Muscle of leg (tissue), 11 donors: ENCODE results near the gene PLEKHA4. TPM values are rescaled to one million over a fixed set of nuclear protein-coding genes. Genes with fewer than 3 reads are reported as not detected.
"Not testable (repeated sequence)": the region's sequence is repeated elsewhere in the genome, so short reads cannot be mapped to it uniquely, and the experiment has no call there.

Experiments
- DNase-seq: peaks from one replicate; pipeline ENCODE4 v3.0.0; 2013
- H3K27ac ChIP-seq: one replicate; pipeline ENCODE4 v1.5.1; 2013; ENCODE audit warnings: mild to moderate bottlenecking, low read length, control low read depth
- H3K27me3 ChIP-seq: one replicate; pipeline ENCODE4 v1.6.1; 2013; ENCODE audit warnings: low read length; ENCODE audit not compliant: control insufficient read depth, insufficient read depth
- H3K36me3 ChIP-seq: one replicate; pipeline ENCODE4 v1.6.1; 2013; ENCODE audit warnings: low read length; ENCODE audit not compliant: control insufficient read depth, insufficient read depth
- H3K4me1 ChIP-seq: one replicate; pipeline ENCODE4 v1.6.1; 2013; ENCODE audit warnings: low read length; ENCODE audit not compliant: control insufficient read depth, insufficient read depth
- H3K4me3 ChIP-seq: one replicate; pipeline ENCODE4 v1.5.1; 2013; ENCODE audit warnings: low read length, control low read depth
- H3K9me3 ChIP-seq: replicated peaks from 2 replicates; pipeline ENCODE4 v1.6.1; 2013; ENCODE audit warnings: low read depth, low read length; ENCODE audit not compliant: control insufficient read depth
- WGBS: methylation state at CpG from one replicate; pipeline ENCODE4 v1.1.5; 2013; ENCODE audit warnings: missing lambda C conversion rate; ENCODE audit not compliant: insufficient coverage; 5-methylcytosine and 5-hydroxymethylcytosine counted together
- polyA plus RNA-seq, 8 donors: library from polyadenylated mRNA; unstranded; fragments of 120-200 nt; gene quantifications; one replicate each; pipeline versions ENCODE4 v1.2.1 to v1.2.3, GENCODE V29; 2013; ENCODE audit warnings: inconsistent platforms in 1 of 8, low replicate concordance in 1 of 8; ENCODE audit not compliant: insufficient read length in 8 of 8, insufficient read depth in 1 of 8
- total RNA-seq: library from RNA; stranded (reverse); fragments of 120-200 nt; gene quantifications from one replicate; pipeline ENCODE4 v1.2.4, GENCODE V29; 2013

The PLEKHA4 gene
- total and polyA plus RNA-seq, 9 donors: 18.7 to 59.0 (median 37.8) TPM

DNA sequence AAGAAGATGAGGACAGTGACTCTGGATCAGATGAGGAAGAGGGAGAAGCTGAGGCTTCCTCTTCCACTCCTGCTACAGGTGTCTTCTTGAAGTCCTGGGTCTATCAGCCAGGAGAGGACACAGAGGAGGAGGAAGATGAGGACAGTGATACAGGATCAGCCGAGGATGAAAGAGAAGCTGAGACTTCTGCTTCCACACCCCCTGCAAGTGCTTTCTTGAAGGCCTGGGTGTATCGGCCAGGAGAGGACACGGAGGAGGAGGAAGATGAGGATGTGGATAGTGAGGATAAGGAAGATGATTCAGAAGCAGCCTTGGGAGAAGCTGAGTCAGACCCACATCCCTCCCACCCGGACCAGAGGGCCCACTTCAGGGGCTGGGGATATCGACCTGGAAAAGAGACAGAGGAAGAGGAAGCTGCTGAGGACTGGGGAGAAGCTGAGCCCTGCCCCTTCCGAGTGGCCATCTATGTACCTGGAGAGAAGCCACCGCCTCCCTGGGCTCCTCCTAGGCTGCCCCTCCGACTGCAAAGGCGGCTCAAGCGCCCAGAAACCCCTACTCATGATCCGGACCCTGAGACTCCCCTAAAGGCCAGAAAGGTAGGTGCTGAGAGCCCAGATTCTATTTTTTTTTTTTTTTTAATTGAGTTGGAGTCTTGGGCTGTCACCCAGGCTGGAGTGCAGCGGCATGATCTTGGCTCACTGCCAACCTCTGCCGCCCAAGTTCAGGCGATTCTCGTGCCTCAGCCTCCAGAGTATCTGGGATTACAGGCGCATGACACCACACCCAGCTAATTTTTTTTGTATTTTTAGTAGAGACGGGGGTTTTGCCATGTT, 6.1 kb upstream of the PLEKHA4 start:
- Histone ChIP-seq H3K4me1 (peaks cover 38% of the 10 kb centered on the region), H3K27me3 (no peaks in the 10 kb centered on the region), H3K9me3 (no peaks in the 10 kb centered on the region), H3K36me3 (peaks cover 51% of the 10 kb centered on the region), H3K4me3 (peak overlapping the region; percentile 75), H3K27ac (peak overlapping the region; percentile 99)
- DNase-seq: peak; percentile 46
- 16% methylated on average over 2 of the region's 17 CpGs for WGBS

DNA sequence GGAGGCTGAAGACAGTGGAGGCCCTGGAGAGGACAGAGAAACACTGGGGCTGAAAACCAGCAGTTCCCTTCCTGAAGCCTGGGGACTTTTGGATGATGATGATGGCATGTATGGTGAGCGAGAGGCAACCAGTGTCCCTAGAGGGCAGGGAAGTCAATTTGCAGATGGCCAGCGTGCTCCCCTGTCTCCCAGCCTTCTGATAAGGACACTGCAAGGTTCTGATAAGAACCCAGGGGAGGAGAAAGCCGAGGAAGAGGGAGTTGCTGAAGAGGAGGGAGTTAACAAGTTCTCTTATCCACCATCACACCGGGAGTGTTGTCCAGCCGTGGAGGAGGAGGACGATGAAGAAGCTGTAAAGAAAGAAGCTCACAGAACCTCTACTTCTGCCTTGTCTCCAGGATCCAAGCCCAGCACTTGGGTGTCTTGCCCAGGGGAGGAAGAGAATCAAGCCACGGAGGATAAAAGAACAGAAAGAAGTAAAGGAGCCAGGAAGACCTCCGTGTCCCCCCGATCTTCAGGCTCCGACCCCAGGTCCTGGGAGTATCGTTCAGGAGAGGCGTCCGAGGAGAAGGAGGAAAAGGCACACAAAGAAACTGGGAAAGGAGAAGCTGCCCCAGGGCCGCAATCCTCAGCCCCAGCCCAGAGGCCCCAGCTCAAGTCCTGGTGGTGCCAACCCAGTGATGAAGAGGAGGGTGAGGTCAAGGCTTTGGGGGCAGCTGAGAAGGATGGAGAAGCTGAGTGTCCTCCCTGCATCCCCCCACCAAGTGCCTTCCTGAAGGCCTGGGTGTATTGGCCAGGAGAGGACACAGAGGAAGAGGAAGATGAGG, 5.3 kb upstream of the PLEKHA4 start:
- 74% methylated on average over 8 of the region's 14 CpGs for WGBS
- H3K27ac ChIP-seq: peak overlapping the region; percentile 99
- no peaks in the 10 kb centered on the region for H3K9me3 ChIP-seq
- H3K36me3 ChIP-seq: peaks cover 47% of the 10 kb centered on the region
- peak; percentile 57 for DNase-seq
- H3K4me3 ChIP-seq: peak overlapping the region; percentile 75
- H3K27me3 ChIP-seq: no peaks in the 10 kb centered on the region
- peaks cover 44% of the 10 kb centered on the region for H3K4me1 ChIP-seq

DNA sequence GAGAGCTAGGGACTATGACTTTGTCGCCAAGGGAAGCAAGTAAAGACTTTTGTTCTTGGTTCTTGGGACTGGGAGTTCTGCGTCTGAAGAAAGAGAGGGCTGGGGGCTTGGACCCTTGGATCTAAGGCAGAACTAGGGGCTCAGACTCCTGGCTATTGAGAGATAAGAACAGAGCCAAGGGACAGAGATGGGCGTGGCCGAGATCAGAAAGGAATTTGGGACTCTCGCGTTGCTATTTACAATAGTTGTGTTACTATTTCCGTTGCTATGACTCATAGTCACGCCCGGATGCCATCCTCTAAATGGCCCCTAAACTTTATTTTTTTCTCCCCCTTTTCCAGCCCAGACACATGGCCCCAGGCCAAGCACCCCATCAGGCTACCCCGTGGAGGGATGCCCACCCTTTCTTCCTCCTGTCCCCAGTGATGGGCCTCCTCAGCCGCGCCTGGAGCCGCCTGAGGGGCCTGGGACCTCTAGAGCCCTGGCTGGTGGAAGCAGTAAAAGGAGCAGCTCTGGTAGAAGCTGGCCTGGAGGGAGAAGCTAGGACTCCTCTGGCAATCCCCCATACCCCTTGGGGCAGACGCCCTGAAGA, 4.6 kb upstream of the PLEKHA4 start:
- Histone ChIP-seq H3K27me3 (no peaks in the 10 kb centered on the region), H3K9me3 (no peaks in the 10 kb centered on the region), H3K4me1 (peaks cover 50% of the 10 kb centered on the region), H3K27ac (peak overlapping the region; percentile 99), H3K4me3 (peak overlapping the region; percentile 75), H3K36me3 (peaks cover 47% of the 10 kb centered on the region)
- DNase-seq: peak; percentile 97
- WGBS: 2% methylated on average over 4 of the region's 14 CpGs

- Histone ChIP-seq H3K36me3 (peaks cover 41% of the 10 kb centered on the region), H3K4me1 (peaks cover 56% of the 10 kb centered on the region), H3K27me3 (no peaks in the 10 kb centered on the region), H3K9me3 (no peaks in the 10 kb centered on the region), H3K4me3 (peak within 1 kb of the TSS; percentile 75), H3K27ac (peak within 1 kb of the TSS; percentile 99)
- DNase-seq: peak; percentile 99
- WGBS: under 1% methylated on average over 53 of the region's 53 CpGs
Measured at GRCh38 chr19:48872182-48872883, 3.9 kb upstream of the PLEKHA4 start, which contains the start of gene PPP1R15A. PPP1R15A (plus strand) TSS chr19:48872421; CDS start chr19:48873234, 813 bp downstream.

DNA sequence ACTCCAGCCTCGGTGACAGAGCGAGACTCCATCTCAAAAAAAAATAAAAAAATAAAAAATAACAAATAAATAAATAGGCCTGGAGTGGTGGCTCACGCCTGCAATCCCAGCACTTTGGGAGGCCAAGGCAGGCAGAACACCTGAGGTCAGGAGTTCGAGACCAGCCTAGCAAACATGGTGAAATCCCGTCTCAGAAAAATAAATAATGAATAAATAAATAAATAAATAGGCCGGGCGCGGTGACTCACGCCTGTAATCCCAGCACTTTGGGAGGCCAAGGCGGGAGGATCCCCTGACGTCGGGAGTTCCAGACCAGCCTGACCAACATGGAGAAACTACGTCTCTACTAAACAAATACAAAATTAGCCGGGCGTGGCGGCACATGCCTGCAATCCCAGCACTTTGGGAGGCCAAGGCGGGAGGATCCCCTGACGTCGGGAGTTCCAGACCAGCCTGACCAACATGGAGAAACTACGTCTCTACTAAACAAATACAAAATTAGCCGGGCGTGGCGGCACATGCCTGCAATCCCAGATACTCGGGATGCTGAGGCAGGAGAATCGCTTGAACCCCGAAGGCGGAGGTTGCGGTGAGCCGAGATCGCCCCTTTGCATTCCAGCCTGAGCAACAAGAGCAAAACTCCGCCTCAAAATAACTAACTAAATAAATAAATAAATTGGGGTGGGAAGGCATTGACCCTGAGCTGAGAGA, 3.2 kb upstream of the PLEKHA4 start:
- not testable (repeated sequence) for H3K27me3 ChIP-seq, DNase-seq, H3K9me3 ChIP-seq, H3K4me3 ChIP-seq
- peaks cover 36% of the 10 kb centered on the region for H3K36me3 ChIP-seq
- peaks cover 63% of the 10 kb centered on the region for H3K4me1 ChIP-seq
- peak overlapping the region; percentile 79 for H3K27ac ChIP-seq
- no CpG with 5 or more reads among the region's 31 CpGs for WGBS

DNA sequence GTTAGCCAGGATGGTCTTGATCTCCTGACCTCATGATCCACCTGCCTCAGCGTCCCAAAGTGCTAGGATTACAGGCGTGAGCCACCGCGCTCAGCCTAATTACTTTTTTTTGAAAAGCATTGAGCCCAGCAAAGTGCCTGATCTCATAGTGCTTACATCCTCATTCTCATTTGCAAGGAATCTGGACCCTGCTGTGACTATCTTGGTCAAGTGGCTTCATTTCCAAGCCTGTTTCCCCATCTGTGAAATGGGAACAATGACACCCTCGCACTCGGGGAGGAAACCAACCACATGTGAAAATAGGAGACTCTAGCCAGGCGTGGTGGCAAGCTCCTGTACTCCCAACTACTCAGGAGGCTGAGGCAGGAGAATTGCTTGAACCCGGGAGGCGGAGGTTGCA, 1.6 kb upstream of the PLEKHA4 start:
- Histone ChIP-seq H3K36me3 (peaks cover 25% of the 10 kb centered on the region), H3K27me3 (no peaks in the 10 kb centered on the region), H3K4me1 (peaks cover 50% of the 10 kb centered on the region), H3K4me3 (no peak overlapping the region), H3K9me3 (no peaks in the 10 kb centered on the region), H3K27ac (no peak overlapping the region)
- 90% methylated on average over 7 of the region's 9 CpGs for WGBS
- DNase-seq: no peak

DNA sequence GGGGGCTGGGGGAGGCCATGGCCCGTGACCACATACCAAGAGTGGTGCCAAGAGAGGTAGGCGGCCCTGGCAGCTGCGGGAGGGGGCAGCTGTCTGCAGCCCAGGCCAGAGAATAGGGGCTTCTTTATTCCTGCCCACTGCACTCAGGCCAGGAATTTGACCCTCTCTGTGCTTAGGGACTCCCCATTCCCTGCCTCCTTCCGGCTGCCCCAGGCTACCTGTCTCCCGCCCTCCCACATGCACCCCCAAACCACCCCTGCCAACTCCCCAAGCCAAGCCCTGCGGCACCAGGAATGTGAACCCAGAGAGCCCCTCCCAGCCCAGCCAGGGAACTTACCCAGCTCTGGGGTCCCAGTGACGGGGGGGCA, 687 bp downstream of the PLEKHA4 start:
- Histone ChIP-seq H3K4me1 (peaks cover 30% of the 10 kb centered on the region), H3K27ac (peak overlapping the region; percentile 94), H3K27me3 (no peaks in the 10 kb centered on the region), H3K4me3 (peak overlapping the region; percentile 54), H3K36me3 (peaks cover 21% of the 10 kb centered on the region), H3K9me3 (no peaks in the 10 kb centered on the region)
- DNase-seq: peak; percentile 61
- 27% methylated on average over 5 of the region's 7 CpGs for WGBS

DNA sequence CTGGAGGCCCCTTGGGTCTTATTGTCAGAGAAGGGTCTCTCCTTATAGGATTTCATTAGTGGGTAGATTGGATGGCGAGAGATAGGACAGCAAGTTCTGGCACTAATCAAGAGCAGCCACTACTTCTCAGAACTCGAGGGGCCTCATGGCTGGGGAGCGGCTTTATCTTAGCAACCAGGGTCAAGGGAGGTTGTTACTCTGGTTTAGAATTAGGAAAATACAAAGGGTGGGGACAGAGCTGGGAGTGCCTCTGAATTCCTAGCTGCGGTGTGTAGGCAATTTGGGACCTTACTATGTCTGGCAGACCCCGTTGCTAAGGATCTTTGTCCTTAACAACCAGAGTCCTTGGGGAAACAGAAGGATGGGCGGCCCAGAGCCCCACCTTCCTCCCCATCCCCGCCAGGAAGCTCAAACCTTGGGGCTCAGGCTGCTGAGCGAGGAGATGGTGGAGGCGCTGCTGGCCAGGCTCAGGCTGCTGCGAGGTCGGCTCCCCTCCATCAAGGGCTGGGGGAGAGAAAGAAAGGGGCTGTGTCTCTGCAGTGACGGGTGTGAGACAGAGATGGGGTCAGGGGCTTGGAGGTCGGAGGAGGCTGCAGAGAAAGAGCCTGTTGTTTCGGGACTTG, 1.2 kb downstream of the PLEKHA4 start:
- peak; percentile 89 for DNase-seq
- Histone ChIP-seq H3K27ac (peak overlapping the region; percentile 94), H3K9me3 (no peaks in the 10 kb centered on the region), H3K4me1 (peaks cover 30% of the 10 kb centered on the region), H3K36me3 (peaks cover 23% of the 10 kb centered on the region), H3K27me3 (no peaks in the 10 kb centered on the region), H3K4me3 (peak overlapping the region; percentile 54)
- WGBS: 20% methylated on average over 10 of the region's 14 CpGs

DNA sequence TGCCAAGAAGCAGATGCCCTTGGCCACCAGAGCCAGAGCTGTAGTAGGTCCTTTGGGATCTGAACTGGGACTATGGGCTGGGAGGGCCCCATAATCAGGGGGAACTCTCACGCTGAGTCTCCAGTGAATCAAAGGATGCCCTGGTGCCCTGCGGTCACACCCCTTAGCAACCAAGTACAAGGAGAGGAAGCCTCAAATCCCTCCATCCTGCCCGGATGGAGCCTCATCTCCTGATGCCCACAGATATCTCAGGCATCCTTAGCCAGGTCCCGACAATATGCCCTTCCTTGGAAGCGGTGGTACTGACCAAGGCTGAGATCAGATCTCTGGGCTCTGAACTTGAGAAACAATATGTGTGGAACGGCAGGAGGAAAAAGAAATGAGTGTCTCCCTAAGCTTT, 1.7 kb downstream of the PLEKHA4 start:
- no peaks in the 10 kb centered on the region for H3K9me3 ChIP-seq
- H3K4me1 ChIP-seq: peaks cover 27% of the 10 kb centered on the region
- peak overlapping the region; percentile 94 for H3K27ac ChIP-seq
- H3K27me3 ChIP-seq: no peaks in the 10 kb centered on the region
- WGBS: 44% methylated on average over 2 of the region's 6 CpGs
- H3K36me3 ChIP-seq: peaks cover 25% of the 10 kb centered on the region
- no peak overlapping the region for H3K4me3 ChIP-seq
- DNase-seq: no peak
